Dermis microvascular lymphatic vessel endothelial cell (primary cell): ENCODE measurements around the gene NDUFS1. TPM values are rescaled to one million over a fixed set of nuclear protein-coding genes. Genes with fewer than 3 reads are reported as not detected.
"Not testable (repeated sequence)": the region's sequence is repeated elsewhere in the genome, so short reads cannot be mapped to it uniquely, and the experiment has no call there.

Experiments used
- DNase-seq, 2 donors: peaks; one replicate each; pipeline versions ENCODE4 v3.0.0 to v3.0.0-alpha.2; 2010; ENCODE audit warnings: low read depth in 2 of 2
- total RNA-seq: library from RNA; depleted of rRNA; stranded (reverse); fragments of >200 nt; gene quantifications from 2 replicates; pipeline ENCODE4 v1.2.1, GENCODE V29; 2014

NDUFS1 gene
- total RNA-seq, 1 donor from 2014 or later, result 121 TPM

GRCh38 chr2:206105038-206105437 lies 54.2 kb downstream of the NDUFS1 start:
- no peak for DNase-seq

- DNase-seq, result not testable (repeated sequence)
Measured at GRCh38 chr2:206098872-206099271, 60.4 kb downstream of the NDUFS1 start.

- DNase-seq, result no peak
Measured at GRCh38 chr2:206098471-206098870, 60.8 kb downstream of the NDUFS1 start.

- no peak for DNase-seq
Measured at GRCh38 chr2:206096876-206097275, 62.4 kb downstream of the NDUFS1 start.

GRCh38 chr2:206095536-206096332 lies 63.5 kb downstream of the NDUFS1 start:
- no peak for DNase-seq

GRCh38 chr2:206092297-206092696 lies 66.9 kb downstream of the NDUFS1 start:
- DNase-seq, result no peak

- no peak for DNase-seq
Measured at GRCh38 chr2:206088248-206088647, 71.0 kb downstream of the NDUFS1 start.

GRCh38 chr2:206086716-206087350 lies 72.4 kb downstream of the NDUFS1 start:
- peak in 1 of 2 donors; percentile 40 for DNase-seq

- DNase-seq, result peak; percentile 68 to 89
Measured at GRCh38 chr2:206085742-206086445, 73.3 kb downstream of the NDUFS1 start, which contains the start of gene INO80D. INO80D (minus strand) TSS chr2:206086174; CDS start chr2:206063016, 23,158 bp downstream.

- peak in 1 of 2 donors; percentile 49 for DNase-seq
Measured at GRCh38 chr2:206084870-206085741, 74.1 kb downstream of the NDUFS1 start.

GRCh38 chr2:206084439-206084869 lies 74.8 kb downstream of the NDUFS1 start:
- DNase-seq, result peak in 1 of 2 donors; percentile 76

- peak in 1 of 2 donors; percentile 32 for DNase-seq
Measured at GRCh38 chr2:206083602-206084438, 75.4 kb downstream of the NDUFS1 start.

GRCh38 chr2:206082298-206082843 lies 76.9 kb downstream of the NDUFS1 start:
- no peak for DNase-seq

- no peak for DNase-seq
Measured at GRCh38 chr2:206080927-206081326, 78.3 kb downstream of the NDUFS1 start.

GRCh38 chr2:206079699-206080465 lies 79.4 kb downstream of the NDUFS1 start:
- DNase-seq, result no peak

GRCh38 chr2:206077879-206078278 lies 81.4 kb downstream of the NDUFS1 start:
- DNase-seq, result not testable (repeated sequence)

GRCh38 chr2:206075113-206075512 lies 84.1 kb downstream of the NDUFS1 start:
- DNase-seq, result no peak

GRCh38 chr2:206071807-206072206 lies 87.4 kb downstream of the NDUFS1 start:
- DNase-seq, result no peak

GRCh38 chr2:206069417-206069816 lies 89.8 kb downstream of the NDUFS1 start:
- no peak for DNase-seq
